Mesodermal cell (in vitro differentiated cells): ENCODE results near the gene ULK2.

ENCODE experiments used
- H3K27ac ChIP-seq: 2 replicates; pipeline ENCODE4 v1.7.0; 2013; ENCODE audit warnings: mild to moderate bottlenecking, low read depth, low read length, moderate library complexity; ENCODE audit not compliant: severe bottlenecking
- H3K36me3 ChIP-seq: 2 replicates; pipeline ENCODE4 v1.7.1; 2013; ENCODE audit warnings: mild to moderate bottlenecking, low read length, moderate library complexity; ENCODE audit not compliant: control insufficient read depth, insufficient read depth
- H3K4me1 ChIP-seq: one replicate; pipeline ENCODE4 v1.7.1; 2013; ENCODE audit warnings: mild to moderate bottlenecking, low read length; ENCODE audit not compliant: insufficient read depth, control insufficient read depth, poor library complexity, severe bottlenecking
- H3K4me3 ChIP-seq: 2 replicates; pipeline ENCODE4 v1.7.0; 2013; ENCODE audit warnings: low read length, control low read depth, mild to moderate bottlenecking; ENCODE audit not compliant: insufficient read depth, poor library complexity, severe bottlenecking; ENCODE audit errors: extremely low read depth
- H3K9me3 ChIP-seq: 2 replicates; pipeline ENCODE4 v1.7.1; 2013; ENCODE audit warnings: mild to moderate bottlenecking, low read length, moderate library complexity; ENCODE audit not compliant: control insufficient read depth
- WGBS, 2 experiments: methylation state at CpG; one replicate each; pipeline ENCODE4 v1.1.5; 2013; ENCODE audit warnings: missing lambda C conversion rate in 2 of 2; ENCODE audit not compliant: insufficient coverage in 2 of 2; 5-methylcytosine and 5-hydroxymethylcytosine counted together

The ULK2 gene

DNA sequence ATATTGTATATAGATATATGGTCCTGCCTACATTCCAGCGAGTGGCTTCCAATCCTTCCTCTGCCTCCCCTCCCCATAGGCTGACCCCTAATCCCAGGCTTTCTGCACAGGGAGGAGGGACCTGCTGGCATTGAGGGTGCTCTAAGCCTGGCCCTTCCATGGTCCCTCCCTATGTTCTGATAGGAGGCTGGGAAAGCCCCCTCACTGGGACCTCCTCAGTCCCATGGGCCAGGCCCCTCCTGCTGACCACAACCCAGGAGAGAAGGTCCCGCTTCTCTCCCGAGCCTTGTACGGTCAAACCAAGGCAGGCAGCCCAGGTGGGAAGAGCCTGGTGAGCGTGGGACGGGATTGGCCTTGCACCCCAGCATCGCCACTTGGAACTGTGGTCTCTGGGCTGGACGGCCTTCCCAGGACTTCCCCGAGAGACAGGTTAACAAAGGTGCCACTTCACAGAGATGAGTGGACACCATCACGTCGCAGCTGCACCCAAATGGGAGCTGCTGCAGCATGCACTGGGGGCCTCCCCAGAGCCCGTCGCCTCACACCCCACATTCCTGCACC is 120.5 kb downstream of the ULK2 start:
- Histone ChIP-seq H3K27ac (no peak overlapping the region), H3K4me1 (no peaks in the 10 kb centered on the region), H3K4me3 (no peak overlapping the region), H3K36me3 (no peaks in the 10 kb centered on the region), H3K9me3 (no peaks in the 10 kb centered on the region)
- WGBS, 2 experiments = 86 to 92% methylated on average over 10 to 12 of the region's 13 CpGs

GRCh38 chr17:19746517-19746916 is 121.2 kb downstream of the ULK2 start:
- H3K9me3 ChIP-seq = no peaks in the 10 kb centered on the region
- no peaks in the 10 kb centered on the region for H3K36me3 ChIP-seq
- 95 to 96% methylated on average over 13 to 17 of the region's 20 CpGs for WGBS, 2 experiments
- H3K27ac ChIP-seq = no peak overlapping the region
- H3K4me1 ChIP-seq = no peaks in the 10 kb centered on the region
- H3K4me3 ChIP-seq = no peak overlapping the region

- Histone ChIP-seq H3K9me3 (no peaks in the 10 kb centered on the region), H3K4me3 (peak overlapping the region; percentile 33), H3K36me3 (no peaks in the 10 kb centered on the region), H3K27ac (no peak overlapping the region), H3K4me1 (no peaks in the 10 kb centered on the region)
- WGBS, 2 experiments = 35 to 39% methylated on average over 40 to 42 of the region's 50 CpGs
These were observed 122.6 kb downstream of the ULK2 start for GRCh38 chr17:19744922-19745757.

DNA sequence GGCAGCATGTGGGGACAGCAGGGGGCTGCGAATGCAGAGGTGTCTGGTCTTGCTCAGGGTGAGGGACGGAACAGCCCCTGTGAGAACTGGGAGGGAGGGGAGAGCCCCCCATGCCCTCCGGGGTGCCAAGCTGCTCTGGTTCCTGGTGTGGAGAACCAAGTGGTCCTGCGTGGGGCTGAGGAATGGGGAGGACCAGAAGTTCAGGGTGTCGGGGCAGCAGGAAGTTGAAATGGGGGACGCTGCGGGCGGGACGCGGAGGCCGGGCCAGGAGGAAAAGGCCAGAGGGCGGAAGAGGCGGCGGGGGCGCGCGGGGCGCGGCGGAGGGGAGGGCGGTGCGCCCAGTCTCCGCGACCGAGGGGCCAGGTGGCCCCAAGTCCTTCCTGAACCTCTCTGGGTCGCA is 123.2 kb downstream of the ULK2 start:
- 27 to 55% methylated on average over 5 to 10 of the region's 26 CpGs for WGBS, 2 experiments
- Histone ChIP-seq H3K27ac (no peak overlapping the region), H3K36me3 (no peaks in the 10 kb centered on the region), H3K4me1 (no peaks in the 10 kb centered on the region), H3K9me3 (no peaks in the 10 kb centered on the region), H3K4me3 (peak overlapping the region; percentile 33)

- Histone ChIP-seq H3K36me3 (no peaks in the 10 kb centered on the region), H3K27ac (no peak overlapping the region), H3K4me1 (no peaks in the 10 kb centered on the region), H3K4me3 (no peak overlapping the region), H3K9me3 (no peaks in the 10 kb centered on the region)
- WGBS, 2 experiments = 91 to 93% methylated on average over 24 to 32 of the region's 34 CpGs
These were observed 124.3 kb downstream of the ULK2 start for GRCh38 chr17:19743101-19744100.

GRCh38 chr17:19742495-19742894 is 125.2 kb downstream of the ULK2 start:
- Histone ChIP-seq H3K4me3 (no peak overlapping the region), H3K4me1 (no peaks in the 10 kb centered on the region), H3K27ac (no peak overlapping the region), H3K36me3 (no peaks in the 10 kb centered on the region), H3K9me3 (no peaks in the 10 kb centered on the region)
- 90 to 100% methylated on average over 4 to 10 of the region's 10 CpGs for WGBS, 2 experiments

DNA sequence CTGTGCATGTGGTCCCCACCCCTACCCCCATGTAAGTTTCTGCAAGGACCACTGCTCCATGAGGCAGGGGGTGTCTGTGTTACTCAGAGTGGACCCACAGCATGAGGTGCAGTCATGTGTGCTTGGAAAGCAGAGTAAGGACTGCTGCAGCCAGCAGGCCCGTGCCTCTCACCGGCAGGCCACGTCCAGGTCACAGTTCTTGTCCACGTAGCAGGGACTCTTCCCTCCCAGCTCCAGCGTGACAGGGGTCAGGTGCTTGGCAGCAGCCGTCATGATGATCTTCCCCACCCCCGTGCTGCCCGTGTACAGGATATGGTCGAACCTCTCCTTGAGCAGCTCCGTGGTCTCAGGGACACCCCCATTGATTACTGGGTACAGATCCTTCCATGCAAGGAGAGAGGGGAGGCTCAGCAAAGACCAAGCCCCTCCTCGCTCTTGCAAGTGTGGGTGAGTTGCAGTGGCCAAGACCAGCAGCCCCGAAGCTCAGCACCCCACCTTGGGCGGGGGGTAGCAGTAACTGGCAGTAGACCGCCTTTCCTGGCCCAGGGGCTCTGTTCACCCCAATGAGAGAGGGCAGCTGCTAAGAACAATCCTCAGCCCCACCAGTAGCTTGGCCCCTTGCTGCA is 125.8 kb downstream of the ULK2 start:
- no peak overlapping the region for H3K4me3 ChIP-seq
- H3K27ac ChIP-seq = no peak overlapping the region
- no peaks in the 10 kb centered on the region for H3K4me1 ChIP-seq
- H3K36me3 ChIP-seq = no peaks in the 10 kb centered on the region
- WGBS, 2 experiments = 88 to 93% methylated on average over 13 to 14 of the region's 14 CpGs
- H3K9me3 ChIP-seq = no peaks in the 10 kb centered on the region

DNA sequence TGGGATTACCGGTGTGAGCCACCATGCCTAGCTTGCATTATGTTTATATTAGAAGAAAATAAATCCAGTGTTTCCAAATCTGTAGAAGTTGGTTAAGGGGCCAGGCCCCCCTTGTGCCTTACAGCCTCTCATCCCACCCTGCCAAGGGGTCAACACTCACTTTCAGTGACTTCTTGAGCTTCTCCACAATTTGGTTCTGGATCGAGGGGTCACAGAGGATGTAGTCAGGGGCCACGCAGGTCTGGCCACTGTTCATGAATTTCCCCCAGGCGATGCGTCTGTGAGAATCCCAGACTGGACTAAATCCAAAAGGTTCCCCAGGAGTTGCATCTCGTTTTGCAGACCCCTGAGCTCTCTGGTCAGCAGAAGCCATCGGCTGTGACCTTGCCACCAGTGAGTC is 126.8 kb downstream of the ULK2 start:
- Histone ChIP-seq H3K4me1 (no peaks in the 10 kb centered on the region), H3K9me3 (no peaks in the 10 kb centered on the region), H3K27ac (no peak overlapping the region), H3K4me3 (no peak overlapping the region), H3K36me3 (no peaks in the 10 kb centered on the region)
- 87 to 92% methylated on average over 6 of the region's 7 CpGs for WGBS, 2 experiments

DNA sequence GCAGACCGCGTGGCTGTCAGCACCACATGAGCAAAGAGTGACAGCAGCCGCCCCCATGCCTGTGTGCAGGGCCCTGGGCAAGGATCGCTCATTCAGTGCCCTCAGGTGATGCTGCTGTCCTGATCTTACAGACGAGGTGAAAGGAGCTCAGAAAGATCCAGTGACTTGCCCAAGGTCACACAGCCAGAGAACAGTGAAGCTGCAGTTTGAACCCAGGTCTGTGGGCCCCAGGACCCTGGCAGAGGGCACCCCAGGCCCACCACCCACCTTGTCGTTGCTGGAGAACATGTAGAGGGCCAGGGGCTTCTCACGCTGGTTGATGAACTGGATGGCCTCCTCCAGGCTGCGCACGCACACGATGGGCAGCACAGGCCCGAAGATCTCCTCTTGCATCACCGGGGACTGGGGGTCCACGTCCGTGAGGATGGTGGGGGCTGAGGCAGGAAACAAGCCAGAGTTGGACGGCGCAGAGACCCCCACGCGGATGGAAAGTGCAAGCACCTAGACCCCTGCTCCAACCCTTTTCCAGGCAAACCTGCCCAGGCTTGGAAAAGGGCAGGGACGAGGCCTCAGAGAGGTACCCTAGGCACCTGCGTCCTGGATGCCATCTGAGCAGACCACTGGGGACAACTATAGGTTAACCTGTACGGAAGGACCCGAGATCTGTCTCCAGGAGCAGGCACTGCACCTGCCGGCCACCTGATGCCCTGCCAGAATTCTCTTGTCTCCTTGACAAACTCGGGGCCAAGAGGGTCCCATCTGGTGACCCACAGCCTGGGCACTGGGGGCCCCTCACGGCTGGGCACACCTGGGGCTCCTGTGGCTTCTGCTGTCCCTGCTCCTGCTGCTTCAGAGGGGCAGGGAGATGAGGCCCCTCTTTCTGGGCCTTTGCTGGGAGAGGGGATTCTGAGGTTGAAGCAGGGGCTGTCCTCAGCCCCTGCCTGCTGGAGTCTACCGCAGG is 128.2 kb downstream of the ULK2 start:
- Histone ChIP-seq H3K27ac (no peak overlapping the region), H3K4me3 (no peak overlapping the region), H3K36me3 (no peaks in the 10 kb centered on the region), H3K9me3 (no peaks in the 10 kb centered on the region), H3K4me1 (no peaks in the 10 kb centered on the region)
- 92 to 93% methylated on average over 22 to 26 of the region's 26 CpGs for WGBS, 2 experiments
